PC-9 (cell line): ENCODE data around the gene RASL11B. TPM values are rescaled to one million over a fixed set of nuclear protein-coding genes. Genes with fewer than 3 reads are reported as not detected.
A peak's percentile ranks its signal among the peaks of the same experiment; 100 is the strongest.

Experiments used
- BruUV-seq: library from RNA; stranded (reverse); fragments of 400-500 nt; replicated peaks from 2 replicates; lab custom pipeline; 2021; lab: Mats Ljungman, UMichigan
- CTCF ChIA-PET: fragments of 300-600 bp; sonication (Branson Sonifier 250); formaldehyde crosslinking; loops from one replicate; lab custom pipeline; 2022; ENCODE audit warnings: antibody characterized with exemption; lab: Charles Lee
- POLR2A ChIA-PET: fragments of 300-600 bp; sonication (Branson Sonifier 250); formaldehyde crosslinking; loops from one replicate; lab custom pipeline; 2022; ENCODE audit warnings: antibody characterized with exemption; ENCODE audit not compliant: unreplicated experiment; lab: Charles Lee
- DNase-seq, 2 experiments: peaks; one replicate each; pipeline versions ENCODE4 v3.0.0 to v3.0.0-alpha.2; 2015 to 2022; ENCODE audit warnings: mixed read lengths in 1 of 2
- H2AFZ ChIP-seq: fragments of 200-600 bp; sonication (generic); 2 replicates; pipeline ENCODE4 v1.8.1; 2017; ENCODE audit warnings: antibody characterized with exemption
- H3F3A ChIP-seq: fragments of 200-600 bp; sonication (generic); 2 replicates; pipeline ENCODE4 v1.8.1; 2017; ENCODE audit warnings: antibody characterized with exemption, mild to moderate bottlenecking, low read depth; ENCODE audit not compliant: insufficient read depth
- H3K27ac ChIP-seq: fragments of 200-600 bp; sonication (generic); 2 replicates; pipeline ENCODE4 v1.6.1; 2016; ENCODE audit warnings: mixed run types
- H3K27me3 ChIP-seq: fragments of 200-600 bp; sonication (generic); 2 replicates; pipeline ENCODE4 v1.6.1; 2016; ENCODE audit warnings: low read depth, mixed run types; ENCODE audit not compliant: insufficient read depth
- H3K36me3 ChIP-seq: fragments of 200-600 bp; sonication (generic); 2 replicates; pipeline ENCODE4 v1.6.1; 2016; ENCODE audit warnings: low read depth, mixed run types
- H3K4me1 ChIP-seq: fragments of 200-600 bp; sonication (generic); replicated peaks from 2 replicates; pipeline ENCODE4 v1.6.1; 2016; ENCODE audit warnings: mixed run types; ENCODE audit not compliant: insufficient read depth
- H3K4me2 ChIP-seq: fragments of 200-600 bp; sonication (generic); 2 replicates; pipeline ENCODE4 v1.6.1; 2017; ENCODE audit warnings: mixed run types
- H3K4me3 ChIP-seq: fragments of 200-600 bp; sonication (generic); 2 replicates; pipeline ENCODE4 v1.6.1; 2016; ENCODE audit warnings: mixed run types
- H3K79me2 ChIP-seq: fragments of 200-600 bp; sonication (generic); 2 replicates; pipeline ENCODE4 v1.6.1; 2017; ENCODE audit warnings: low read depth, mixed run types
- H3K9me2 ChIP-seq: fragments of 200-600 bp; sonication (generic); 2 replicates; pipeline ENCODE4 v1.8.1; 2017; ENCODE audit warnings: mild to moderate bottlenecking; ENCODE audit not compliant: insufficient read depth
- H3K9me3 ChIP-seq: fragments of 200-600 bp; sonication (generic); 2 replicates; pipeline ENCODE4 v1.8.1; 2016; ENCODE audit warnings: low read depth; ENCODE audit not compliant: insufficient read depth
- H4K20me1 ChIP-seq: fragments of 200-600 bp; sonication (generic); 2 replicates; pipeline ENCODE4 v1.8.1; 2017; ENCODE audit not compliant: insufficient read depth
- EZH2 ChIP-seq: fragments of 200-600 bp; sonication (generic); IDR thresholded peaks from 2 replicates; pipeline ENCODE4 v1.8.0; 2017; ENCODE audit warnings: antibody characterized with exemption, low read depth
- intact Hi-C: fragments of 100-400 bp; cut with micrococcal nuclease; formaldehyde crosslinking; loops from one replicate; pipeline ENCODE4 v1.10.0; 2022; ENCODE audit not compliant: unreplicated experiment
- total RNA-seq: library from RNA; stranded (reverse); gene quantifications from 2 replicates; pipeline ENCODE4 v1.2.3, GENCODE V29; 2021
- TF ChIP-seq, protein P1 (sequence below): fragments of 200-600 bp; sonication (generic); conservative IDR thresholded peaks from 2 replicates; pipeline ENCODE4 v1.6.1; 2017; ENCODE audit warnings: mixed run types, antibody characterized with exemption, mild to moderate bottlenecking, moderate library complexity

Gene RASL11B
- total RNA-seq, 1 experiment from 2014 or later, result not detected

DNA sequence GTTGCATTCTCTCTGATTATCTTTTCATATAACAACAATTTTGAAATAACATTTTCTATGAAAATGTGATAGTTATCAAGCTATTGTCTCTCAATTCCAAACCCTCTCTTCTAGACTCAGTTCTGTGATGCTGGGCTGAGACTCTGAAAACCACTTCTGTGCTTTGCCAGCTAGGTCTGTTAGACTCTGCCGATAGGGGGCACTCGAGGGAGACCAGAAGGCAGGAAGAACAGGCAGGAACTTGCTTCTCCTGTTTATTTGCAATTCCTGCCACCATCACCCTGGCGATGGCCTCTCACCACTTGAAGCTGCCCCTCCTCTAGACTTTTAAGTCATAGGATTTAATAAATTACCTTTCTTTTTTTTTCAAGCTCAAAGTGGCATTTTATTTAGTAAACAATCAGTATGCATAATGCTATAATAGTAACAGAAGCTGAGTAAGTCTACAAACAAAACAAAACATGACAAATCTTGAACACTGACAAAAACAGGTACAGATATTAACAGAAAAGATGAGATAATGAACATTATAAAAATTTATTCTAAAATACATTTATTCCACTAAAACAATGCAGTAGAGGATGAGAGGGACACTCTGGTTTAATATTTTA is 49.7 kb downstream of the RASL11B start:
- ChIA-PET CTCF (interaction anchor here (1.2 kb wide), 2 partner anchors 70 to 89 kb away, joined by 3 to 4 read pairs; no protein-coding TSS in a partner anchor), POLR2A (no interaction called here)
- H3K36me3 ChIP-seq, result no peaks in the 10 kb centered on the region
- intact Hi-C loops, result loop anchor here (2.0 to 5.0 kb wide), 2 partner anchors 71 to 199 kb away; no protein-coding TSS in a partner anchor
- no peak overlapping the region for H3K4me3 ChIP-seq
- H3K27me3 ChIP-seq, result no peaks in the 10 kb centered on the region
- H3K9me2 ChIP-seq, result no peaks in the 10 kb centered on the region
- no TSS peak for BruUV-seq
- H3K27ac ChIP-seq, result no peak overlapping the region
- no peak overlapping the region; the same call in 1 of the 2 replicates for H3K4me2 ChIP-seq
- no peak for TF ChIP-seq EZH2
- TF ChIP-seq, protein P1, sequence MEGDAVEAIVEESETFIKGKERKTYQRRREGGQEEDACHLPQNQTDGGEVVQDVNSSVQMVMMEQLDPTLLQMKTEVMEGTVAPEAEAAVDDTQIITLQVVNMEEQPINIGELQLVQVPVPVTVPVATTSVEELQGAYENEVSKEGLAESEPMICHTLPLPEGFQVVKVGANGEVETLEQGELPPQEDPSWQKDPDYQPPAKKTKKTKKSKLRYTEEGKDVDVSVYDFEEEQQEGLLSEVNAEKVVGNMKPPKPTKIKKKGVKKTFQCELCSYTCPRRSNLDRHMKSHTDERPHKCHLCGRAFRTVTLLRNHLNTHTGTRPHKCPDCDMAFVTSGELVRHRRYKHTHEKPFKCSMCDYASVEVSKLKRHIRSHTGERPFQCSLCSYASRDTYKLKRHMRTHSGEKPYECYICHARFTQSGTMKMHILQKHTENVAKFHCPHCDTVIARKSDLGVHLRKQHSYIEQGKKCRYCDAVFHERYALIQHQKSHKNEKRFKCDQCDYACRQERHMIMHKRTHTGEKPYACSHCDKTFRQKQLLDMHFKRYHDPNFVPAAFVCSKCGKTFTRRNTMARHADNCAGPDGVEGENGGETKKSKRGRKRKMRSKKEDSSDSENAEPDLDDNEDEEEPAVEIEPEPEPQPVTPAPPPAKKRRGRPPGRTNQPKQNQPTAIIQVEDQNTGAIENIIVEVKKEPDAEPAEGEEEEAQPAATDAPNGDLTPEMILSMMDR, result peak; percentile 80
- peak; percentile 59 to 71 for DNase-seq
- no peaks in the 10 kb centered on the region for H3K9me3 ChIP-seq
- H3F3A ChIP-seq, result 0 out of 2 replicates have a peak, but pooled peaks cover 13% of the 10 kb centered on the region
- H3K79me2 ChIP-seq, result no peaks in the 10 kb centered on the region
- peaks cover 44% of the 10 kb centered on the region for H3K4me1 ChIP-seq
- no peak overlapping the region for H2AFZ ChIP-seq
- H4K20me1 ChIP-seq, result no peaks in the 10 kb centered on the region

DNA sequence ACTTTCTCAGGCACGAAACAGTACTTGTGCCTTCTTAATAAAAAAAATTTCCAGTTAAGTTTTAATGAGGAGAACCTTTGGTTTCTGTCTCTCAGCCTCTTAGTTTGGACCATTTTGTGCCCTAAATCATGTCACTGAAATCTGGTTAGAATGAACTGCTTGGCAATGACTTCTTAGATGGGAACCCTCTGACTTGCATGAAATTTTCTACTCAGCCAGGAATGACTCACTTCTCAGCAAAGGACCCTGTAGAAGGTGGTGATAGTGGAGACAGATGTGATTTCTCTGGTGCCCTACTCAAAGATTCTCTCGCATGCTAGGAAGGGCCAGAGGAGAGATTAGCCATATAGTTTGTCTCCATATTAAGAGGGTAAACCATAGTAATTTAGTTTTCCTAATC is 50.5 kb downstream of the RASL11B start:
- H3K27me3 ChIP-seq, result no peaks in the 10 kb centered on the region
- peak overlapping the region; percentile 64; the same call in 1 of the 2 replicates for H3K27ac ChIP-seq
- H3K79me2 ChIP-seq, result no peaks in the 10 kb centered on the region
- ChIA-PET POLR2A (no interaction called here), CTCF (no interaction called here)
- H3K36me3 ChIP-seq, result no peaks in the 10 kb centered on the region
- no TSS peak for BruUV-seq
- no peaks in the 10 kb centered on the region for H4K20me1 ChIP-seq
- H3K4me3 ChIP-seq, result no peak overlapping the region
- intact Hi-C loops, result loop anchor here (5.0 kb wide), 1 partner anchor 200 kb away; no protein-coding TSS in a partner anchor
- H3K9me2 ChIP-seq, result no peaks in the 10 kb centered on the region
- no peak for DNase-seq
- 0 out of 2 replicates have a peak, but pooled peaks cover 13% of the 10 kb centered on the region for H3F3A ChIP-seq
- H3K4me1 ChIP-seq, result peaks cover 44% of the 10 kb centered on the region
- H3K4me2 ChIP-seq, result no peak overlapping the region; the same call in 1 of the 2 replicates
- no peaks in the 10 kb centered on the region for H3K9me3 ChIP-seq
- no peak overlapping the region for H2AFZ ChIP-seq
- TF ChIP-seq, protein P1, result no peak
- TF ChIP-seq EZH2, result no peak

DNA sequence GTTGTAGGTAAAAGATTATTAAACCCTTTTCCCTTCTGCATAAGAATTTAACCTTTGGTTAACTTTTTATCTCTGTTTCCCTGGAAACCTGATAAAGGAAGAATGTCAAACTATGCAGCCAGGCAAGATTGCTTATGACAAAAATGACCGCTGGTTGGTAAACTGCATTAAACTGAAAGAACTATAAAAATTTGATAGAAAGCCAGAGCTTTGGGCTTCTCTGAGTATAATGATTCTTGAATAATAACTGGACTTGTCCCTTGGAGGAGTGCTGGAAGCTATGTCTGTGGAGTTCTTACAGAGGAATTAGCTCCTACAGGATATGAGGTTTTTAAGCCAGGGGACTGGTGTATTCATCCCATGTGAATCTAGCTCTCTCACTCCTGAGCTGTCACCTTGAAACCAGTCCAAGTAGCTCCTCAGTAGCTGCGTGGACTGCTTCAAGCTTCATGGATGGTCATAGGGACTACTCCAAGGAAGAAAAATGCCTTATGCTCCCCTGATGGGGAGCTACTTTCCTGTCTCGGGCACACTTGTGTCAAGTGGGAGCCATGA is 52.0 kb downstream of the RASL11B start:
- 0 out of 2 replicates have a peak, but pooled peaks cover 13% of the 10 kb centered on the region for H3F3A ChIP-seq
- no peaks in the 10 kb centered on the region for H3K36me3 ChIP-seq
- intact Hi-C loops, result loop anchor here (2.0 to 5.0 kb wide), 2 partner anchors 91 to 202 kb away; no protein-coding TSS in a partner anchor
- H2AFZ ChIP-seq, result no peak overlapping the region
- CTCF ChIA-PET, result interaction anchor here (0.6 kb wide), 1 partner anchor 174 kb away, joined by 3 read pairs; no protein-coding TSS in a partner anchor
- DNase-seq, result peak; percentile 22 to 78
- no peaks in the 10 kb centered on the region for H3K79me2 ChIP-seq
- peak overlapping the region; percentile 5; the same call in 1 of the 2 replicates for H3K4me3 ChIP-seq
- POLR2A ChIA-PET, result interaction anchor here (0.5 kb wide), 1 partner anchor 67 kb away, joined by 7 read pairs; no protein-coding TSS in a partner anchor
- H4K20me1 ChIP-seq, result no peaks in the 10 kb centered on the region
- H3K4me1 ChIP-seq, result peaks cover 44% of the 10 kb centered on the region
- no peaks in the 10 kb centered on the region for H3K9me3 ChIP-seq
- no peak for TF ChIP-seq EZH2
- TF ChIP-seq, protein P1, result no peak
- no TSS peak for BruUV-seq
- no peaks in the 10 kb centered on the region for H3K27me3 ChIP-seq
- H3K27ac ChIP-seq, result peak overlapping the region; percentile 64
- H3K4me2 ChIP-seq, result peak overlapping the region; percentile 78
- no peaks in the 10 kb centered on the region for H3K9me2 ChIP-seq
